RWPE2 (cell line): Measurements from ENCODE around the gene VIT.
"Not testable (repeated sequence)": the region's sequence is repeated elsewhere in the genome, so short reads cannot be mapped to it uniquely, and the experiment has no call there.

Source experiments
- ATAC-seq: fragments of 200-7000 bp; cut with Tn5 transposase; 3 replicates; pipeline ENCODE4 v1.9.1; 2021; ENCODE audit warnings: low read depth
- DNase-seq: peaks from one replicate; pipeline ENCODE4 v3.0.0-alpha.2; 2020; ENCODE audit warnings: low spot score
- H3K27ac ChIP-seq: fragments of 450-650 bp; 2 replicates; pipeline ENCODE4 v1.5.1; 2017; ENCODE audit warnings: mild to moderate bottlenecking; ENCODE audit not compliant: poor library complexity, severe bottlenecking
- H3K27me3 ChIP-seq: fragments of 250-450 bp; sonication (Bioruptor Pico); 2 replicates; pipeline ENCODE4 v1.5.1; 2021; ENCODE audit warnings: mild to moderate bottlenecking, moderate library complexity; ENCODE audit not compliant: insufficient read depth, poor library complexity, severe bottlenecking
- H3K36me3 ChIP-seq: fragments of 250-450 bp; sonication (Bioruptor Pico); 2 replicates; pipeline ENCODE4 v1.5.1; 2020; ENCODE audit warnings: low read depth, mild to moderate bottlenecking, moderate library complexity
- H3K4me1 ChIP-seq: fragments of 250-450 bp; sonication (Bioruptor Pico); 2 replicates; pipeline ENCODE4 v1.5.1; 2021; ENCODE audit warnings: mild to moderate bottlenecking, moderate library complexity; ENCODE audit not compliant: insufficient read depth, poor library complexity, severe bottlenecking
- H3K4me3 ChIP-seq: fragments of 250-450 bp; sonication (Bioruptor Pico); 2 replicates; pipeline ENCODE4 v1.5.1; 2021; ENCODE audit warnings: mild to moderate bottlenecking, moderate library complexity; ENCODE audit not compliant: severe bottlenecking
- H3K9me3 ChIP-seq: fragments of 250-450 bp; sonication (Bioruptor Pico); 2 replicates; pipeline ENCODE4 v1.5.1; 2021; ENCODE audit warnings: mild to moderate bottlenecking, moderate library complexity; ENCODE audit not compliant: severe bottlenecking
- CTCF ChIP-seq: fragments of 450-650 bp; IDR thresholded peaks from one replicate; pipeline ENCODE4 v1.5.1; 2017; ENCODE audit warnings: mild to moderate bottlenecking, moderate library complexity; ENCODE audit not compliant: poor library complexity, severe bottlenecking

Gene VIT

GRCh38 chr2:36823862-36824261, 127.4 kb downstream of the VIT start:
- Histone ChIP-seq H3K27me3 (no peaks in the 10 kb centered on the region), H3K36me3 (no peaks in the 10 kb centered on the region), H3K9me3 (no peaks in the 10 kb centered on the region), H3K27ac (no peak overlapping the region), H3K4me1 (no peaks in the 10 kb centered on the region), H3K4me3 (no peak overlapping the region)
- DNase-seq (no peak), ATAC-seq (no peak)
- no peak for TF ChIP-seq CTCF

GRCh38 chr2:36824273-36824672, 127.8 kb downstream of the VIT start:
- no peaks in the 10 kb centered on the region for H3K36me3 ChIP-seq
- no peak for TF ChIP-seq CTCF
- H3K27ac ChIP-seq: no peak overlapping the region
- ATAC-seq (no peak), DNase-seq (no peak)
- H3K4me1 ChIP-seq: no peaks in the 10 kb centered on the region
- H3K9me3 ChIP-seq: no peaks in the 10 kb centered on the region
- no peak overlapping the region for H3K4me3 ChIP-seq
- H3K27me3 ChIP-seq: no peaks in the 10 kb centered on the region

GRCh38 chr2:36824683-36825082, 128.2 kb downstream of the VIT start:
- not testable (repeated sequence) for H3K4me3 ChIP-seq, DNase-seq, H3K36me3 ChIP-seq, H3K9me3 ChIP-seq, H3K27ac ChIP-seq, ATAC-seq, H3K4me1 ChIP-seq, H3K27me3 ChIP-seq

GRCh38 chr2:36831185-36831584, 134.7 kb downstream of the VIT start:
- TF ChIP-seq CTCF: no peak
- 0 out of 3 replicates have a peak, but pooled peaks have one; percentile 12 for ATAC-seq
- Histone ChIP-seq H3K27ac (no peak overlapping the region), H3K4me1 (no peaks in the 10 kb centered on the region), H3K4me3 (no peak overlapping the region), H3K36me3 (no peaks in the 10 kb centered on the region), H3K27me3 (no peaks in the 10 kb centered on the region), H3K9me3 (no peaks in the 10 kb centered on the region)
- no peak for DNase-seq

GRCh38 chr2:36834203-36834602, 137.7 kb downstream of the VIT start:
- no peaks in the 10 kb centered on the region for H3K27me3 ChIP-seq
- H3K4me1 ChIP-seq: no peaks in the 10 kb centered on the region
- no peaks in the 10 kb centered on the region for H3K9me3 ChIP-seq
- H3K36me3 ChIP-seq: no peaks in the 10 kb centered on the region
- H3K4me3 ChIP-seq: no peak overlapping the region
- no peak for TF ChIP-seq CTCF
- ATAC-seq (no peak), DNase-seq (no peak)
- no peak overlapping the region for H3K27ac ChIP-seq
